Mammary epithelial cell (primary cell): ENCODE results near the gene DNAAF1.

Experiments used
- CTCF ChIP-seq, 2 donors: IDR thresholded peaks in 1 of 2; conservative IDR thresholded peaks in 1 of 2; 2 replicates each; pipeline ENCODE4 v1.5.1; 2011 to 2012; ENCODE audit warnings: inconsistent platforms in 2 of 2, low read length in 2 of 2, mild to moderate bottlenecking in 2 of 2, control low read depth in 1 of 2, low read depth in 1 of 2; ENCODE audit not compliant: insufficient read depth in 1 of 2; ENCODE audit errors: extremely low read depth in 1 of 2
- EZH2 ChIP-seq: IDR thresholded peaks from 2 replicates; pipeline ENCODE4 v1.6.1; 2012; ENCODE audit warnings: low read length, inconsistent platforms, borderline replicate concordance

- TF ChIP-seq EZH2: no peak
- TF ChIP-seq CTCF (conservative IDR thresholded peaks at IDR 0.05 in 1 of 2, IDR thresholded peaks at IDR 0.05 in 1 of 2; ENCODE audit: extremely low read depth in 1 of 2, insufficient read depth in 1 of 2, low read depth in 1 of 2, low read length in 2 of 2): no peak
These were observed 45.8 kb downstream of the DNAAF1 start, which contains the start of gene ADAD2 for GRCh38 chr16:84190731-84191388.
